Activated CD8-positive, alpha-beta T cell treated with anti-CD3 and anti-CD28 coated beads for 36 hours (primary cell): ENCODE results near the gene IFNA7. TPM values are rescaled to one million over a fixed set of nuclear protein-coding genes. Genes with fewer than 3 reads are reported as not detected.
"Not testable (repeated sequence)": the region's sequence is repeated elsewhere in the genome, so short reads cannot be mapped to it uniquely, and the experiment has no call there.

ENCODE experiments used
- ATAC-seq: fragments of 200-7000 bp; cut with Tn5 transposase; one replicate; pipeline ENCODE4 v1.10.0; 2021; ENCODE audit warnings: mild to moderate bottlenecking, moderate library complexity
- CTCF ChIA-PET: fragments of 350-600 bp; sonication (Branson Sonifier 250); formaldehyde crosslinking; loops from one replicate; lab custom pipeline; 2021; ENCODE audit warnings: antibody characterized with exemption; lab: Charles Lee
- POLR2A ChIA-PET: fragments of 350-600 bp; sonication (Branson Sonifier 250); formaldehyde crosslinking; loops from one replicate; lab custom pipeline; 2021; ENCODE audit warnings: antibody characterized with exemption; lab: Charles Lee
- DNase-seq: peaks from one replicate; pipeline ENCODE4 v3.0.0-alpha.2; 2020
- H3K27ac Mint-ChIP-seq: one replicate; pipeline ENCODE4 v1.8.0; 2021; ENCODE audit warnings: mild to moderate bottlenecking, mixed read lengths
- H3K27me3 Mint-ChIP-seq: one replicate; pipeline ENCODE4 v1.8.0; 2021; ENCODE audit warnings: mixed read lengths
- H3K36me3 Mint-ChIP-seq: one replicate; pipeline ENCODE4 v1.8.0; 2021; ENCODE audit warnings: low read depth, mixed read lengths
- H3K4me1 Mint-ChIP-seq: one replicate; pipeline ENCODE4 v1.8.0; 2021; ENCODE audit warnings: low read depth, mixed read lengths
- H3K4me3 Mint-ChIP-seq: one replicate; pipeline ENCODE4 v1.8.0; 2021; ENCODE audit warnings: mild to moderate bottlenecking, moderate library complexity, mixed read lengths
- H3K9me3 Mint-ChIP-seq: one replicate; pipeline ENCODE4 v1.8.0; 2021; ENCODE audit warnings: mixed read lengths
- CTCF ChIP-seq: fragments of 200-600 bp; IDR thresholded peaks from one replicate; pipeline ENCODE4 v1.8.0; 2022; ENCODE audit warnings: antibody characterized with exemption, mild to moderate bottlenecking
- intact Hi-C: fragments of 100-400 bp; cut with micrococcal nuclease; formaldehyde crosslinking; loops from one replicate; pipeline ENCODE4 v1.10.0; 2022
- total RNA-seq, 2 experiments: library from RNA; stranded (reverse); gene quantifications; one replicate each; pipeline ENCODE4 v1.2.3, GENCODE V29; 2021

IFNA7 gene
- total RNA-seq, 2 experiments from 2014 or later, result not detected

DNA sequence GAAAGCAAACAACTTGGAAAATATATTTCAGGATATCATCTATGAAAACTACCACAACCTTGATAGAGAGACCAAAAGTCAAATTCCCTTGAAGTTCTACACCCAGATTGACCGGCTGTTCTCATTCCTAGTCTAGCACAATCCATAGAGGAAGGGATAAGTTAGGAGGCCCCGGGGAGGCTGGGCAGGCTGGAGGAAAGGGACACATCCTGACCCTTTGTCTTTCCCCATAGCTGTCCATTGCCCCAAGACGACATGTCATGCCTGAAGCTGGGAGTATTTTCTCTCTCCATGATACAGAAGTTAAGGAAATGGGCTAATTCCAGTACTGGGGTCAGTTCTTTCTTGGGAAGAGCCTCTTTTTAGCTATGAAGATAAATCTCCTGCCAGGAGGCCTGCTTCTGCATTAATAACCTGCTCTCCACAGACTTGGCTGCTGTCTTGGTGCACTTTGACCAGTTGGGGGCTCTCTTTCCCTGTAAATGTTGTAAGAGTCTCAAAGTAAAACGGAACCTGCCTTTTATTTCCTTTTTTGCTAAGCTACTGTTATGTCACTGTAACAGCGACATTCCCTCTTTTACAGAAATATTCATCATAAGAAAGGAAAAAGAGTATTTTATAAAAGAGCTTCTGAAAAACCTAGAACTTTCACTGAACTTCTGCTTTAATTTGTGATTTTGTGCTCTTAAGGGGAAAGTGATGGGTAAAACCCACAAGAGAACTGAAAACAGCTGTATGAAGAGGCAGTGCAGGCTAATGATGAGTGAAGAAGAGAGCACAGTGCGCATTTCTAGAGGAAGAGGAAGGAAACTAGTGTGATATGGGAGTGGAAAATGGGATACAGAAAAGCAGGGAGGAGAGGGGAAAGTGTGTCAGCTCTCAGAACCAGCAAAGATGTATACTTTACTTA, 6.9 kb downstream of the IFNA7 start:
- H3K27me3 Mint-ChIP-seq, H3K27ac Mint-ChIP-seq, H3K9me3 Mint-ChIP-seq, H3K4me1 Mint-ChIP-seq, intact Hi-C loops, H3K36me3 Mint-ChIP-seq: not testable (repeated sequence)
- CTCF ChIA-PET, result interaction anchor here (0.6 to 4.6 kb wide), 49 partner anchors 8 to 1049 kb away, joined by 3 to 38 read pairs (median 4); partner anchors contain the start of genes IFNW1 and KLHL9
- TF ChIP-seq CTCF, result peak; percentile 60
- DNase-seq (peak; percentile 64), ATAC-seq (peak; percentile 99)
- POLR2A ChIA-PET, result interaction anchor here (0.6 kb wide), 2 partner anchors 38 to 133 kb away, joined by 3 read pairs; no protein-coding TSS in a partner anchor
- H3K4me3 Mint-ChIP-seq, result peak overlapping the region; percentile 6

GRCh38 chr9:21187487-21187886, 14.5 kb downstream of the IFNA7 start, which contains the start of gene IFNA4:
Gene IFNA4, minus strand, starts transcription at chr9:21187587. Its CDS starts 56 bp downstream, at chr9:21187531.
- H3K36me3 Mint-ChIP-seq, H3K27ac Mint-ChIP-seq, H3K27me3 Mint-ChIP-seq, H3K4me3 Mint-ChIP-seq, intact Hi-C loops, H3K4me1 Mint-ChIP-seq, ATAC-seq, H3K9me3 Mint-ChIP-seq, POLR2A ChIA-PET, DNase-seq: not testable (repeated sequence)
- CTCF ChIA-PET, result interaction anchor here (0.8 kb wide), 1 partner anchor 208 kb away, joined by 4 read pairs; no protein-coding TSS in a partner anchor

GRCh38 chr9:21182810-21183736, 18.9 kb downstream of the IFNA7 start:
- H3K27ac Mint-ChIP-seq, H3K9me3 Mint-ChIP-seq, POLR2A ChIA-PET, H3K4me3 Mint-ChIP-seq, intact Hi-C loops, H3K27me3 Mint-ChIP-seq, H3K36me3 Mint-ChIP-seq, H3K4me1 Mint-ChIP-seq: not testable (repeated sequence)
- DNase-seq (peak; percentile 48), ATAC-seq (peak; percentile 91)
- CTCF ChIA-PET, result interaction anchor here (0.6 to 3.0 kb wide), 42 partner anchors 9 to 855 kb away, joined by 3 to 38 read pairs (median 4); no protein-coding TSS in a partner anchor
- TF ChIP-seq CTCF, result peak; percentile 69

GRCh38 chr9:21174671-21175070, 27.3 kb downstream of the IFNA7 start:
- no peak for DNase-seq

More at GRCh38 chr9:21174671-21175070, 27.3 kb downstream of the IFNA7 start:
- Mint-ChIP-seq H3K4me1 (no peaks in the 10 kb centered on the region), H3K27ac (no peak overlapping the region), H3K36me3 (no peaks in the 10 kb centered on the region), H3K4me3 (no peak overlapping the region), H3K9me3 (no peaks in the 10 kb centered on the region), H3K27me3 (peaks cover 3% of the 10 kb centered on the region)
- TF ChIP-seq CTCF, result no peak
- ChIA-PET CTCF (interaction anchor here (1.5 kb wide), 2 partner anchors 8 to 20 kb away, joined by 5 to 9 read pairs; no protein-coding TSS in a partner anchor), POLR2A (no interaction called here)
- intact Hi-C loops, result no loop called here
- no peak for ATAC-seq
